Brain pericyte (primary cell): ENCODE measurements around the gene SOS2.
A peak's percentile ranks its signal among the peaks of the same experiment; 100 is the strongest.
"Not testable (repeated sequence)": the region's sequence is repeated elsewhere in the genome, so short reads cannot be mapped to it uniquely, and the experiment has no call there.

ENCODE experiments used
- DNase-seq: peaks from one replicate; pipeline ENCODE4 v3.0.0-alpha.2; 2012; ENCODE audit warnings: low read depth, low spot score

Gene SOS2

DNA sequence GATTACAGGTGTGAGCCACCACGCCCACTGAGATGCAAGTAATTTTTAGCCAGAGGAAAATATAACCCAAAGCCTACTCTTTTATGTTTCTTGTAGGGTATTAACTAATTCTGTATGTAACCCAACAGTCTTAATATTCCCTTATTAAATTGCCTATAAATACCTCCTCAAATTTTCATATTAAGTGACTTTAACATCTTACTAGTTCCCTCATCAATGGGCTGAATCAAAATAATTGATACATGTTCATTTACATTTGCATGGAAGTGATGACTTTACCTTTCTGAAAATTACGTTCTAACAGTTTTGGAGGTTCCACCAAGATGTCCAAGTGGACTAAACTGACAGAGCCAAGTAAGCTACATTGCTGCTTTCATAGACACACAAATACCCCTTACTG is 3.1 kb downstream of the SOS2 start:
- DNase-seq, result no peak

- DNase-seq, result no peak
Measured at GRCh38 chr14:50225974-50226297, 5.4 kb downstream of the SOS2 start.

GRCh38 chr14:50225067-50225973 is 6.1 kb downstream of the SOS2 start:
- peak; percentile 33 for DNase-seq

DNA sequence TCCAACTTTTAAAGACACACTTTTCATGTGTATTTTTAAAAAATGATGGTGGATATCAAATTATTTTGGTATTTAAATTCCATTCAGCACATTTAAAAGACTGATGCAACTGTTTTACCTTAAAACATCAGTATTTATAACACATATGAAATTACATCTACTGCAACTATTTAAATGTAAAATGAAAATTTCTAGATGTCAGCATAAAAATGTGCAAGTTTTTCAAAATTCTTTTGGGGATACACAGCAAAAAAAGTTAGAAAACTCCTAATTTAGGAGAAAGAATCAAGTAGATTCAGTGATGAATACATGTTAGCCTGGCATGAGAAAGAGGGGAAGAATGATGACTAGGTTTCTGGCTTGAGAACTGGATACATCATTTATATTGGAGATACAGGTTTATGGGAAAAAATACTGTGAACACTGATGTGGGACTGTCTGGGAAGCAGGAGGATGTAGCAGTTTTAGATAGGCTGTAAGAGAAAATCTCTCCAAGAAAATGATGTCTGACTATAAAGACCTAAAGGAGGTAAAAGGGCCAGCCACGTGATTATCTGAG is 9.2 kb downstream of the SOS2 start:
- DNase-seq, result no peak

DNA sequence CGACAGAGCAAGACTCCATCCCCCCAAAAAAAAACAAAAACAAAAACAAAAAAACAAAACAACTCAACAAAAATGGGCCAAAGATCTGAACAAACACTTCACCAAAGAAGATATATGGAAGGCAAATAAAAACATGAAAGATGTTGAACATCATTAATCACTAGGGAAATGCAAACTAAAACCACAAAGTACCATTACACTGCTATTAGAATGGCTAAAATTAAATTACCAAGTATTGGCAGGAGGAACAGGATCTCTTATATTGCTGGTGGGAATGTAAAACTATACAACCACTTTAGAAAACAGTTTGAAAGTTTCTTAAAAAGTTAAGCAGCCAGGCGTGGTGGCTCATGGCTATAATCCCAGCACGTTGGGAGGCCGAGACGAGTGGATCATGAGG is 12.9 kb downstream of the SOS2 start:
- DNase-seq, result no peak

DNA sequence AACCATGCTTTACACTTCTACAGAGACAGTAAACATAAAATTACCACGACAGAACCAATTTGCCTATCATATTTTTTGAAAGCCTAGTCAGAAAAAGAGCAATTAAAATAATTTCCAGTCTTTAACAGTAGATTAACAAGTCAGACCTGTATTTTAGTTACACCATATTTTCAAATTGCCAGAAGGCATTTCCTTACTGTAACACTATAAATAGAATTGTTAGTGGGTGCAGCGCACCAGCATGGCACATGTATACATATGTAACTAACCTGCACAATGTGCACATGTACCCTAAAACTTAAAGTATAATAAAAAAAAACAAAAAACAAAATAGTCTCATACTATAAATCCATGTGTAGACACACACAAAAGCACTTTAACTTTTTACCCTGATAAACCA is 16.0 kb downstream of the SOS2 start:
- no peak for DNase-seq

GRCh38 chr14:50213795-50214194 is 17.6 kb downstream of the SOS2 start:
- DNase-seq, result no peak

DNA sequence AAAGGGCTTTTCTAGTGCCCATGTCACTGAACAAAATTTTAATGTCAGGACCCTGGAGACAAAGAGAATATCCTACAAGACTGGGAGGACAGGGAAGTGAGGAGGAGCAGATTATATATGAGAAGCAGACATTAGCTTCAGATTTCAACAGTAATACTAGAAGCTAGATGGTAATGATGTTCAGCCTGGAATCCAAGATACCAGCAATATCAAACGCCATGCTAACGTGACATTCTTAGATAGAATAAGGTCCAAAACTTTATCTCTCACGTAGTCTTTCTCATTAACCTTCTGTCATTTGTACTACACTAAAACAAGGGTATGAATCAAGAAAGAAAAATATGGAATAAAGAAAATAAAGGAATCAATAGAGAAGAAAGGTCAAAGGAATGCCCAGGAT is 18.7 kb downstream of the SOS2 start:
- no peak for DNase-seq

DNA sequence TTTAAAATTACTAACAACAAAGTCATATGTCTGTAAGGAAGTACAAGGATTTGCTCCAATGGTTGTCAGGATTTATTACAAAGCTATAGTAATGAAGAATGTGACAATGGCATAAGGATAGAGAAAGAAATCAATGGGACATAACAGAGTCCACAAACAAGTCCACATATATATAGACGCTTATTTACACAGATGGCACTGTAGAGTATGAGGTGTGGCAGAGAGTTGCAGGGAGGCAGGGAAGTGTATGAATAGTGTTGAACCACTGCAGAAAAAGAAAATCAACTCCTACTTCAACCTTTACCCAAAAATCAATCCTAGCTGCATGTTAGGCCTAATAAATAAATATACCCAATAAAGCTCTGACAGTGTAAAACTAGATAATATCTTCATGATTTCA is 21.3 kb downstream of the SOS2 start:
- no peak for DNase-seq

DNA sequence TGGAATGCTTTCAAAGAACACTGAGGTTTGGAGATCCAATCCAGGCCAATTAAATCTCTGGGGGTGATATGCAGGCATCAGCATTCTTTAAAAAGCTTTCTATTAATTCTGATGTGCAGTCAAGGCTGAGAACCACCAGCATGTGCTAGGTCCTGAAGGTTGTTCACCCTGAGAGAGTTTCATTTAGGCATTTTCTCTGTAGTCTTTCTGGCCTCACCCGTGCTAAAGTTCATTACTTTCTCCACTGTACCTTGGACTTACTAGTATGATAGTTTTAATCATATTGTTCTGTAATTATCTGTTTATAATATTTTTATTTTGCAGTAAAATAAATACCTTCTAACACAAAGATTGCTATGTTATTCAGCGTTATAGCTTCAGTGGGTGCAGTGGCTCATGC is 32.9 kb downstream of the SOS2 start:
- no peak for DNase-seq

DNA sequence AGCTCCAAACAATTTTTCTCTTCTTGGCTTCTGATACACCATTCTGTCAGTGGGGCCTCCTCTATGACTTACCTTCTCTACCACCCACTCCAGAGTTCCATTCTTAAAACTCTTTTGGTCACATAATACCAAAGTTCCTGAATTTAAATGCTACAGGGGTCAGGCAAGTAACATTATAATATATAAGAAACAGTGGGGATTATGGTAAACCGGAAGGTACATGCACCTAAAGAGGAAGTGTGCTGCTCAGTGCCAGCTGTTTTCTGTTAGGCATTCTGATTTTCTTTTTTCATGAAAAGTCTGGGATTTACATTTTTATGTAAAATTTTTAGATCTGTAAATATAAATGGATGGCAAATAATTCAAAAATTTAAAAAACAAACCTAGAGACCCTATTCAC is 39.9 kb downstream of the SOS2 start:
- no peak for DNase-seq

DNA sequence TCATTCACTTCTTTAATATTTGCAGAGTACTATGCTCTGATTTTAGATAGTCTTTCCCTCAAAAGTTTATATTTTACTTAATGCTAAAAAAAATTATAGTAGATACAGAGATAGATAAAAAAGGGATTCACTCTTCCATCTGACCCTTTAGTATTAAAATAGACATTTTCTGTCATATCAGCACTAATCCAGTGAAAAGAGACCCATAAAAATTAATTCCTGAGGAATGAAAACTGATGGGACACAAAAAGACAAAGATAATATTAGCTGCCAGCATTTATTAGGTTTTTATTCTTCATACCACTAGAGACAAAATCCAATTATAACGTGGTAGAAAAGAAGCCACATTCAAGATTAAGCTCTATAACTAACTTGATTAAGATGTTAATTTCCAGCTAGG is 45.3 kb downstream of the SOS2 start:
- no peak for DNase-seq

- DNase-seq, result no peak
Measured at GRCh38 chr14:50173891-50174290, 57.5 kb downstream of the SOS2 start.

DNA sequence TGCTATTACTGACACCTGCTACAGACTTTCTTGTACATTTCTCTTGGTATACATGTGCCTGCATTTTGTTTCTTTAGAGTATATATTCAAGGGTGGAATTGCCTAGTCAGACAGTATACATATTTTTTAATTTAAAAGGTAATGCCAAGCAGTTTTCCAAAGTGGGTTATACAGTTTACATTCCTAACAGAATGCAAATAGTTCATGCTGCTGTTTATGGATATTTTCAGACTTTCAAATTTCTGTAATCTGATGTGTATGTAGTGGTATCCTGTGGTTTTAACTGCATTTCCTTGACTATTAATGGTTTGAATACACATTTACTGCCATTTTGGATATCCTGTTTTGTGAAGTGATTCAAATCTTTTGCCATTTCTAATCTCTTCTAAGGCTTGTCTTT is 59.5 kb downstream of the SOS2 start:
- no peak for DNase-seq

- DNase-seq, result not testable (repeated sequence)
Measured at GRCh38 chr14:50167381-50167780, 64.0 kb downstream of the SOS2 start.

DNA sequence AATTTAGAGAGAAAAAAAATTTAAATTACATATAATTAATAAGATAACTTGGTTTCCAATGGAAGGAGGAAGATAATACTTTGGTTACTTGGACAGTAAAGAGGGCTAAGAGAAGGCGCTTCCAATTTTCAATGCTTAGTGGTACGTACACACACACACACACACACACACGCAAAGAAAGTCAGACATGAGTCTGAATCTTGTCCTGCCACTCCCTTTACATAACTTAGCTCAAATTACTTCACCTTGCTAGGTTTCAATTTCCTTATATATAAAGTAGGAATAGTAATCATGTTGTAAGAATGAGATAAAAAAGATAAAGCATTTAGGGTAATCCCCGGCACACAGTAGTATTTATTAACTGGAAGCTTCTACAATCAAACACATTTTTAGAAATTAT is 75.3 kb downstream of the SOS2 start:
- DNase-seq, result no peak

DNA sequence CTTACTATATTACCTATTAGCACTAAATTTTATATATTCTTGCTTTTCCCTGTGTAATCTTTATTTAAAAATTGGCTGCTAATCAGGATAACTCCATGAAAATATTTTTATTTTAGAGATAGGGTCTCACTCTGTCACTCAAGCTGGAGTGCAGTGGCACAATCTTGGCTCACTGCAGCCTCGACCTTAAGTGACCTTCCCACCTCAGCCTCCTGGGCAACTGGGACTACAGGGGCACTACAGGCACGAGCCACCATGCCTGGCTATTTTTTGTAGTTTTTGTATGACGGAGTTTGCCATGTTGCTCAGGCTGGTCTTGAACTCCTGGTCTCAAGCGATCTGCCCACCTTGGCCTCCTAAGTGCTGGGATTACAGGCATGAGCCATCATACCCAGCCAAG is 82.6 kb downstream of the SOS2 start:
- no peak for DNase-seq

GRCh38 chr14:50139192-50139591 is 92.2 kb downstream of the SOS2 start:
- no peak for DNase-seq

- no peak for DNase-seq
Measured at GRCh38 chr14:50127802-50128201, 103.6 kb downstream of the SOS2 start.

GRCh38 chr14:50123062-50123461 is 108.3 kb downstream of the SOS2 start:
- no peak for DNase-seq

GRCh38 chr14:50122291-50122690 is 109.1 kb downstream of the SOS2 start:
- DNase-seq, result no peak

DNA sequence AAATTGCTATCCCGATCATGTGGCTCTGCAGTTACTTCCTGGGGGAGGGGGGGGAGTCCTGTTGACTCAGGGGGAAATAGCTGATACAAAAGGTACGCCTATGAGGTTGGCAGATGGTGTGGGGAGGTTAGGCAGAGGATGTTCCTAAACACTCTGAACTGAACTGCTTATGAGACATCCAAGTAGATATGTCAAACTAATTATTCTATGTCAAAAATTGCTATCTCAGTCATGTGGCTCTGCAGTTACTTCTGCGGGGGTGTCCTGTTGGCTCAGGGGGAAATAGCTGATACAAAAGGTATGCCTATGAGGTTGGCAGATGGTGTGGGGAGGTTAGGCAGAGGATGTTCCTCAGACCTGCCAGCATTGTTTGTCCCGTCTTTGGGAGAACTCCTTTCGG is 109.9 kb downstream of the SOS2 start:
- DNase-seq, result no peak

- no peak for DNase-seq
Measured at GRCh38 chr14:50117456-50117855, 113.9 kb downstream of the SOS2 start.

DNA sequence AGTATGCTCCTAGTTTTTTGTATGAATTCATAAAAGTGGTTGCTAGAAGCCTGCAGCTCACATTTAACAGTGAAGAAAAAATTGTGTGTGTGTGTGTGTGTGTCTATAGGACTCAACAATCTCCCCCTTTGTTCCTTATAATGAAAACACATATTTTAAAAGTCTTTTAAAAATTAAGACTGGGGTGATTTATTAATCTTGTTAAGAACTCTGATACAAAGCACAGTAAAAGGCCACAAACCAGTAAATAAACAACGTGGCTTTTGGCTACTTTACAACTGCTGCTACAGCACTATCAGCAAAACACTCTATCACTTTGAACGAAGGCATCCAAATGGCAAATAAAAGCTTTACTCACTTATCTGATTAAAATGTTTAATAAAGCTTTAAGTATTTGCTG is 114.4 kb downstream of the SOS2 start:
- no peak for DNase-seq
